AG08396 (cell line): ENCODE results near the gene SYNPO.

Experiments
- DNase-seq: peaks from one replicate; pipeline ENCODE4 v3.0.0; 2012; ENCODE audit warnings: low spot score, mixed read lengths

SYNPO gene

GRCh38 chr5:150607105-150607504, 33.4 kb upstream of the SYNPO start:
- DNase-seq, result no peak

DNA sequence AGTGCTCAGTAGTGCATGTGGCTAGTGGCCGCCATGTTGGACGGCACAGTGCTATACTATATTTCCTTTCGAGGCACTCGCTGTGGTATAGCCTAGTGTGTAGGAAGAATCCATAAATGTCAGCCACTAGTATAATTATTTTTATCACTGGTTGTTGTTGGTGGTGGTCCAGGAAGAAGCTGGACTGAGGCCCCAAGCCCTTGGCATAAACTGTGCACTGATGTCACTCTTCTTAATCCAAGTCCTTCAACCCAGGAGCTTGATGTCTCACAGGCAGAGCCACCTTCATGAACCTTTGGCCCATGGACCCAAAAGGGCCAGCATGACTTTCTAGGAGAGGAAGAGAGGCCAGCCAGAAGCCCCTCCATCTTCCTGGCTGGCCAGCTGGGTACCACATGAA, 32.5 kb upstream of the SYNPO start:
- DNase-seq, result no peak

GRCh38 chr5:150608991-150609390, 31.5 kb upstream of the SYNPO start:
- no peak for DNase-seq

DNA sequence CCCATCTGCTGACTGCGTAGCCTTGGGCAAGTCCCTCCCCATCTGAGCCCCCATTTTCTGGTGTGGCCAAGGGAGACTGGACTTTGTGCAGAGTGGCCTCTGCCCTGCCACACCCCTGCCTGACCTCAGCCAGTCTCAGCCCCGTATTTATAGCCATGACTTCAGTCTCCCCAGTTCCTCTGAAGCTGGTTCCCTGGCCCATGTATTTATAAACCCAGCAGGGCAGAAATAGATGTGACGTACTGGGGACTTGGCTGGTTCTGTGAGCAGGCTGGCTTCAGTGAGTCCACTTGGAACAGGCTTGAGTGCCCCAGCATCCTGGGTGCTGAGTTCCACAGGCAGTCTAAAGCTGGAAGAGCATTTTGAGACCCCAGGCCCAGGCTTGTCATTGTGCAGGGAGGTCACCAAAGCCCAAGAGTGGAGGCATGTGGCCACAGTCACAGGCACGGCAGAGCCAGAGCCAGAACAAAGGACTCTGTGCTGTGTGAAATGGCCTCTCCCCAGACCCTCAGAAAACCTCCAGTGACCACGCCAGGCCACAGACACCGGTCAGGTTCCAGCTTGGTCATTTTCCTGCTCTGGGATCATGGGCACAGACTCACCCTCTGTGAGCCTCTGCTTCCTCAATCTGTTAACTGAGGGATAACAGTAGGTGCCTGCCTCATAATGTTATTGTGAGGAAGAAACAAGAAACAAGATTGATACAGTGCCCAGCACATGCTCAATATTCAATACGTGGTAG, 30.4 kb upstream of the SYNPO start:
- DNase-seq, result no peak

- DNase-seq, result no peak
Measured at GRCh38 chr5:150611026-150611425, 29.4 kb upstream of the SYNPO start.

- no peak for DNase-seq
Measured at GRCh38 chr5:150612405-150612804, 28.1 kb upstream of the SYNPO start.

DNA sequence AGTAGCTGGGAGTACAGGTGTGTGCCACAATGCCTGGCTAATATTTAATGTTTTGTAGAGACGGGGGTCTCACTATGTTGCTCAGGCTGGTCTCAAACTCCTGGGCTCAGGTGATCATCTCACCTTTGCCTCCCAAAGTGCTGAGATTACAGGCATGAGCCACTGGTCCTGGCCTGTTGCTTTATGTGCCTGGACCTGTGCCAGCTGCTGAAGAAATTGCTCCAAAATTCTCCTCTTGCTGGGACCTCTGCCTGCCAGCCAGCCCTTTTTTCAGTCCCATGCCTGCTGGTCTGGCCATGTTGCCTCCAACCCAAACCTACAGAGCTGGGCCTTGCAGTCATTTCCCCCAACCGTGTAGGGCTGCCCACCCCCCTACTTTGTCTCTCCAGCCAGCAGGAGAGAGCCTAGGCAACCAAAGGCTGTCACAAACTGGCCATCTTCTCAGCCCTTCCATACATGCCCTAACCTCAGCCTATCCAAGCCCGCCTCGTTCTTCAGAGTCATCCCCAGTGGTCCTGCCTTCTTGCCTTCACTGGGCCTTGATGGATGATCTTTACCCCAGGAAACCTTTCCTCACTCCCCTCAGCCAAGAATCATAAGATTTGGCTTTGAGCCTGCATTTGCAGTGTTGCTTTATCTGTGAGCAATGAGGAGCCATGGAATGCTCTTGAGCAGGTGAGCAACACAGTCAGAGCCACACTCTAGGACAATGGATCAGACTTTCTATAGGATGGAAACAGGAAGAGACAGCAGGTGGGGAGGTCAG, 27.4 kb upstream of the SYNPO start:
- DNase-seq, result no peak

- no peak for DNase-seq
Measured at GRCh38 chr5:150613991-150614660, 26.3 kb upstream of the SYNPO start.

- no peak for DNase-seq
Measured at GRCh38 chr5:150614661-150615060, 25.8 kb upstream of the SYNPO start.

DNA sequence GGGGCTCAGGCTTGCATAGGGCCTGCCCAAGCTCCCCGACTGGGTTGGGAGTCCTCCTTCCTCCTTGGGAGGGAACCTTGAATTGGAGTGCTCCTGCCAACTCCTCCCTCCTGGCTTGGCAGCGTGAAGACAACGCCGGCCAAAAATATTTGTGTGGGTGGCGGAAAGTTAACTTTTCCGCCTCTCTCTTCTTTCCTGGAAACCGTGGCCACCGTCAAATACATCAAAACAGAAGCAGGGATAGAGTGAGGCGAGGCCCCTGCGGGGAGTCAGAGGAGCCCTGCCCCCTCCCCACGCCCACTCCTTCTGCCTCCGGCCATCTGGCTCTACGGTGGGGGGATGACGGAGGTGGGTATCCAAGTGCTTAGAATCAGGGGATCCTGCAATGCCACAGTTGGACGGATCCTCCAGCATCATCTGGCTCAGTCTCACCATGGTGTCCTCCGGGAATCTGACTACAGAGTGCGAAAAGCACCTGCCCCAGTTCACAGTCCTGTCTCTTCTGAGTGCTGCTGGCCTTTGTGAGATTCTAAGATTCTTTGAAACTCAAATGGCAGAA, 25.2 kb upstream of the SYNPO start:
- DNase-seq, result peak; percentile 59

DNA sequence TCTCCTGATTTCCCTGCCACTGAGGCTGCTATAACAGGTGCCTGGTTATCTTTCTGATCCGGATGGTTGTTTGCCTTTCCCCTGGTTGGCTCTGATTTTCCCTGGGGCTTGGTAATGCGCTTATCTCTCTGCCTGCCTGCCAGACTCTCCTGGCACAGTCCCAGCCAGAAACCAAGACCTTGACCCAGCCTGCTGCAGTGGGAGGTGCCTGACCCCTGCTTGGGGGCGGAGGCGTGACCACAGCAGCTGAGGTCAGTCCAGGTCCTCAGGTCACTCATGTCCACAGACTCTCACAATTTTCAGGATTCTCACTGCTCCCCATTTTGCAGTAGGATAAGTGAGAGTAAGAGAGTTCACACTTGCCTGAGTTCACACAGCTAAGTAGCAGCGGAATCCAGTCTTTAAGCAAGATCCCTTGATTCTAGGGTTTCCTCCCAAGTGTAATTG, 24.4 kb upstream of the SYNPO start:
- no peak for DNase-seq

DNA sequence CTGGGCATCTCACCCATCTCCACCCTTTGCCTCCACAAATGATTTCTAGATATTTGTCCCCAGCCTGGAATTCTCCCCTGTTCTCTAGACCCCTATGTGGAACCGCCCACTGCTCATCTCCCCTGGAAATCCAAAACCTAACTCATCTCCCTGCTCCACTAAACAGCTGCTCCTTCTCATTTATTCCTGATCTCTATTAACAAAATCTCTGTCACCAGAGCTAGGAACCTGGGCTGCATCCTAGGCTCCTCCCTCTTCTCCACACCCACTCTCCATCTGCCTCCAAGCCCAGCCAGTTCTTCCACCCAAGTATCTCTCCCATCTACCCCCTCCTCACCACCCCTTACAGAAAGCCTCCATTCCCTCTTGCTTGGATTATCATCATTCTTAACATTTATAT, 24.0 kb upstream of the SYNPO start:
- DNase-seq, result no peak

GRCh38 chr5:150618163-150618562, 22.3 kb upstream of the SYNPO start:
- no peak for DNase-seq

GRCh38 chr5:150618588-150619281, 21.7 kb upstream of the SYNPO start:
- no peak for DNase-seq

- peak; percentile 71 for DNase-seq
Measured at GRCh38 chr5:150619359-150620230, 20.9 kb upstream of the SYNPO start.

DNA sequence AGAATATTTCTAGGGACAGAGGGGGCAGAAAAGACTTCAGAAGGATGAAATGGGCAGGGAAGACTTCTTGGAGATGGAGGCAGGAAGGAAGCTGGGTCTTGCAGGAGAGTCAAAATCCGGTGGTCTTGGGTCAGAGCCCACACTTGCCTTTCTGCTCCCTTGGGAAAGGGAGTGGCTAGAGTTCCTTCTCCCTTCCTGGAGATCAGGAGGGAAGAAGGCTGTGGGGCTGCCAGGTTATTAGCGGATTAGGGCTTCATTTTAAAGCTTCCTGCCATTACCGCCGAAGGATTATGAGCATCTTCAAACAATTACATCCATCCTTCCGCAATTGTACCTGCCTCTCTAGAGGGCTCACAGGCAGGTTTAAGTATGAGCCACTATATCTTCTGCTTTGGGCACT, 19.2 kb upstream of the SYNPO start:
- DNase-seq, result no peak

- no peak for DNase-seq
Measured at GRCh38 chr5:150622157-150622556, 18.3 kb upstream of the SYNPO start.

DNA sequence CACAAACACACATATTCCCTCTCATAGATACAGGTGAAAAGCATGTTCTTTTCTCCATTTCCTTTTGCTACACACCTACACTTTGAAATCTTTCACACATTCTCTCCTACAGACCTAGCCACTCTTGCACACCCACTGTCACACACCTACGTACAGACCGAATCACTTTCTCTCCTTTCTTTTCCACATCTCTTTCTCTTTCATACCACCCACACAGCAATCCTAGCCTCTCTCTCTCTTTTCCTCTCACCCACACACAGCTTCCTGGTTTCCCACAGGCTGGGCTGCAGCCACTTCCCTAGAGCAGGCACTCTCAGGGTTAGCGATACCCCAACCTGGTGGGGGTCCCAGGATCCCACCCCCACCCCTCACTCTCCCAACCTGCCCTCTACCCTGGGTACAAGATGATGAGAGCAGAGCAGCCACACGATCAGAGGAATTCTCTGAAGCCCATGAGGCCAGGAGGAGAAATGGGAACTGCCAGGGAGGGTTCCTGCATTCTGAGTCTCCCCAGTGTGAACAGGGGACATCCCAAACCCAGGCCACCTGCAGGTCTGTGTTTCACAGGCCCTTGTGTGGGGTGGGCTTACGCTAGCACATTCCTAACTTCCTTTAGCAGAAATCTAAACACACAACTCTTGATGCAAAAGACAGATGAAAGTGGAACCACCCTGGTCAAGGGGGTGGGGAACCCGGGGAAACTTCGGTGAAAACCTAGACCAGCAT, 17.1 kb upstream of the SYNPO start:
- no peak for DNase-seq

GRCh38 chr5:150623878-150624216, 16.6 kb upstream of the SYNPO start:
- no peak for DNase-seq

- peak; percentile 83 for DNase-seq
Measured at GRCh38 chr5:150624334-150625163, 15.9 kb upstream of the SYNPO start.
